ENCODE data around the gene MLX. TPM values are rescaled to one million over a fixed set of nuclear protein-coding genes. Genes with fewer than 3 reads are reported as not detected.
"Not testable (repeated sequence)": the region's sequence is repeated elsewhere in the genome, so short reads cannot be mapped to it uniquely, and the experiment has no call there.

Gene MLX
- total RNA-seq, 1 donor from 2014 or later = 59.7 TPM

- peaks cover 25% of the 10 kb centered on the region for H3K4me1 Mint-ChIP-seq
- intact Hi-C loops (cut with micrococcal nuclease) = no loop called here
- H3K27me3 Mint-ChIP-seq = no peaks in the 10 kb centered on the region
- H3K4me3 Mint-ChIP-seq = peak overlapping the region; percentile 56
- DNase-seq (no peak), ATAC-seq (ENCODE audit: low read depth) (no peak)
- CTCF ChIA-PET = no interaction called here
- POLR2A ChIA-PET = interaction anchor here (0.7 to 4.0 kb wide), 3 partner anchors 10 to 17 kb away, joined by 3 to 18 read pairs (median 4); no protein-coding TSS in a partner anchor
- peaks cover 23% of the 10 kb centered on the region for H3K36me3 Mint-ChIP-seq (ENCODE audit: low read depth)
- H3K27ac Mint-ChIP-seq = no peak overlapping the region
- TF ChIP-seq, protein P1, sequence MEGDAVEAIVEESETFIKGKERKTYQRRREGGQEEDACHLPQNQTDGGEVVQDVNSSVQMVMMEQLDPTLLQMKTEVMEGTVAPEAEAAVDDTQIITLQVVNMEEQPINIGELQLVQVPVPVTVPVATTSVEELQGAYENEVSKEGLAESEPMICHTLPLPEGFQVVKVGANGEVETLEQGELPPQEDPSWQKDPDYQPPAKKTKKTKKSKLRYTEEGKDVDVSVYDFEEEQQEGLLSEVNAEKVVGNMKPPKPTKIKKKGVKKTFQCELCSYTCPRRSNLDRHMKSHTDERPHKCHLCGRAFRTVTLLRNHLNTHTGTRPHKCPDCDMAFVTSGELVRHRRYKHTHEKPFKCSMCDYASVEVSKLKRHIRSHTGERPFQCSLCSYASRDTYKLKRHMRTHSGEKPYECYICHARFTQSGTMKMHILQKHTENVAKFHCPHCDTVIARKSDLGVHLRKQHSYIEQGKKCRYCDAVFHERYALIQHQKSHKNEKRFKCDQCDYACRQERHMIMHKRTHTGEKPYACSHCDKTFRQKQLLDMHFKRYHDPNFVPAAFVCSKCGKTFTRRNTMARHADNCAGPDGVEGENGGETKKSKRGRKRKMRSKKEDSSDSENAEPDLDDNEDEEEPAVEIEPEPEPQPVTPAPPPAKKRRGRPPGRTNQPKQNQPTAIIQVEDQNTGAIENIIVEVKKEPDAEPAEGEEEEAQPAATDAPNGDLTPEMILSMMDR (IDR thresholded peaks at IDR 0.05) = no peak
- no peaks in the 10 kb centered on the region for H3K9me3 Mint-ChIP-seq
Measured at GRCh38 chr17:42537826-42538451, 29.0 kb upstream of the MLX start.

GRCh38 chr17:42538482-42538881 lies 28.4 kb upstream of the MLX start:
- Mint-ChIP-seq H3K36me3 (ENCODE audit: low read depth) (peaks cover 28% of the 10 kb centered on the region), H3K4me3 (no peak overlapping the region), H3K27ac (no peak overlapping the region), H3K9me3 (no peaks in the 10 kb centered on the region), H3K27me3 (no peaks in the 10 kb centered on the region), H3K4me1 (peaks cover 23% of the 10 kb centered on the region)
- ATAC-seq (ENCODE audit: low read depth) (no peak), DNase-seq (no peak)
- CTCF ChIA-PET = no interaction called here
- POLR2A ChIA-PET = interaction anchor here (1.0 to 4.0 kb wide), 2 partner anchors 10 to 13 kb away, joined by 3 to 18 read pairs; no protein-coding TSS in a partner anchor
- TF ChIP-seq, protein P1 (IDR thresholded peaks at IDR 0.05) = no peak
- intact Hi-C loops (cut with micrococcal nuclease) = no loop called here

- DNase-seq; H3K4me3 Mint-ChIP-seq; intact Hi-C loops (cut with micrococcal nuclease); H3K9me3 Mint-ChIP-seq; H3K27ac Mint-ChIP-seq; H3K27me3 Mint-ChIP-seq; CTCF ChIA-PET; ATAC-seq (ENCODE audit: low read depth): not testable (repeated sequence)
- peaks cover 40% of the 10 kb centered on the region for H3K36me3 Mint-ChIP-seq (ENCODE audit: low read depth)
- POLR2A ChIA-PET = interaction anchor here (0.5 to 1.6 kb wide), 5 partner anchors 8 to 116 kb away, joined by 3 to 6 read pairs (median 4); partner anchors contain the start of gene PSMC3IP
- peaks cover 18% of the 10 kb centered on the region for H3K4me1 Mint-ChIP-seq
Measured at GRCh38 chr17:42540558-42540957, 26.3 kb upstream of the MLX start.

- TF ChIP-seq, protein P1 (IDR thresholded peaks at IDR 0.05) = no peak
- Mint-ChIP-seq H3K36me3 (ENCODE audit: low read depth) (peaks cover 40% of the 10 kb centered on the region), H3K27me3 (no peaks in the 10 kb centered on the region), H3K4me1 (peaks cover 14% of the 10 kb centered on the region), H3K27ac (no peak overlapping the region), H3K9me3 (no peaks in the 10 kb centered on the region), H3K4me3 (no peak overlapping the region)
- DNase-seq (no peak), ATAC-seq (ENCODE audit: low read depth) (no peak)
- ChIA-PET CTCF (no interaction called here), POLR2A (interaction anchor here (0.6 to 1.6 kb wide), 5 partner anchors 9 to 116 kb away, joined by 3 to 6 read pairs (median 4); no protein-coding TSS in a partner anchor)
- intact Hi-C loops (cut with micrococcal nuclease) = no loop called here
Measured at GRCh38 chr17:42541041-42541833, 25.7 kb upstream of the MLX start.

- Mint-ChIP-seq H3K36me3 (ENCODE audit: low read depth) (peaks cover 37% of the 10 kb centered on the region), H3K4me3 (no peak overlapping the region), H3K4me1 (peaks cover 2% of the 10 kb centered on the region), H3K27ac (no peak overlapping the region), H3K9me3 (no peaks in the 10 kb centered on the region), H3K27me3 (no peaks in the 10 kb centered on the region)
- DNase-seq (no peak), ATAC-seq (ENCODE audit: low read depth) (no peak)
- intact Hi-C loops (cut with micrococcal nuclease) = no loop called here
- CTCF ChIA-PET = interaction anchor here (0.6 kb wide), 1 partner anchor 35 kb away, joined by 3 read pairs; no protein-coding TSS in a partner anchor
- POLR2A ChIA-PET = no interaction called here
- TF ChIP-seq, protein P1 (IDR thresholded peaks at IDR 0.05) = no peak
Measured at GRCh38 chr17:42543190-42544079, 23.5 kb upstream of the MLX start.
